GM19351 (cell line): ENCODE results near the gene PC.

ENCODE experiments used
- ATAC-seq: cut with Tn5 transposase; IDR thresholded peaks from one replicate; pipeline ENCODE4 v1.9.1; 2021; ENCODE audit warnings: mild to moderate bottlenecking, moderate library complexity; ENCODE audit not compliant: unreplicated experiment

PC gene

GRCh38 chr11:66857234-66857926, 100.8 kb downstream of the PC start:
- no peak for ATAC-seq

- ATAC-seq: peak; percentile 24
These were observed 101.5 kb downstream of the PC start, which contains the start of gene LRFN4 for GRCh38 chr11:66856496-66857233. LRFN4 (plus strand) TSS chr11:66857064; CDS start chr11:66857745, 681 bp downstream.

- peak; percentile 73 for ATAC-seq
These were observed 102.3 kb downstream of the PC start for GRCh38 chr11:66855574-66856495.

- no peak for ATAC-seq
These were observed 103.4 kb downstream of the PC start for GRCh38 chr11:66854729-66855211.

GRCh38 chr11:66854231-66854661, 103.9 kb downstream of the PC start:
- no peak for ATAC-seq

- no peak for ATAC-seq
These were observed 104.6 kb downstream of the PC start for GRCh38 chr11:66853242-66854229.

- no peak for ATAC-seq
These were observed 105.5 kb downstream of the PC start for GRCh38 chr11:66852466-66853241.

GRCh38 chr11:66851698-66852465, 106.3 kb downstream of the PC start:
- no peak for ATAC-seq

GRCh38 chr11:66851239-66851596, 107.0 kb downstream of the PC start:
- ATAC-seq: no peak

GRCh38 chr11:66850588-66851238, 107.5 kb downstream of the PC start:
- ATAC-seq: no peak

GRCh38 chr11:66850235-66850587, 108.0 kb downstream of the PC start:
- no peak for ATAC-seq

- no peak for ATAC-seq
These were observed 108.5 kb downstream of the PC start for GRCh38 chr11:66849501-66850234.

GRCh38 chr11:66848671-66849500, 109.3 kb downstream of the PC start:
- no peak for ATAC-seq

- ATAC-seq: no peak
These were observed 110.5 kb downstream of the PC start for GRCh38 chr11:66847461-66848232.

- no peak for ATAC-seq
These were observed 111.5 kb downstream of the PC start for GRCh38 chr11:66846671-66847091.

GRCh38 chr11:66845876-66846212, 112.3 kb downstream of the PC start:
- ATAC-seq: no peak
